Neutrophil (primary cell): ENCODE data around the gene LYG2.
"Not testable (repeated sequence)": the region's sequence is repeated elsewhere in the genome, so short reads cannot be mapped to it uniquely, and the experiment has no call there.

Experiments
- H3K27ac ChIP-seq: fragments of 200-600 bp; sonication (generic); 2 replicates; pipeline ENCODE4 v1.5.1; 2016; ENCODE audit warnings: mild to moderate bottlenecking, moderate library complexity
- H3K27me3 ChIP-seq: fragments of 200-600 bp; sonication (generic); 2 replicates; pipeline ENCODE4 v1.6.0; 2016; ENCODE audit warnings: mild to moderate bottlenecking
- H3K36me3 ChIP-seq: fragments of 200-600 bp; sonication (generic); 2 replicates; pipeline ENCODE4 v1.5.1; 2017
- H3K4me1 ChIP-seq, 2 experiments: fragments of 200-600 bp in 1 of 2; sonication (generic) in 1 of 2; 1 replicate in 1 of 2; 2 replicates in 1 of 2; pipeline versions ENCODE4 v1.5.1 to v1.6.1; 2013 to 2016; ENCODE audit warnings: low read depth in 1 of 2, low read length in 1 of 2, mild to moderate bottlenecking in 1 of 2, moderate library complexity in 1 of 2; ENCODE audit not compliant: control insufficient read depth in 1 of 2, insufficient read depth in 1 of 2
- H3K4me3 ChIP-seq, 2 experiments: fragments of 200-600 bp in 1 of 2; sonication (generic) in 1 of 2; 1 replicate in 1 of 2; 2 replicates in 1 of 2; pipeline ENCODE4 v1.5.1; 2013 to 2016; ENCODE audit warnings: low read depth in 1 of 2, low read length in 1 of 2, mild to moderate bottlenecking in 1 of 2, moderate library complexity in 1 of 2
- H3K9me3 ChIP-seq: fragments of 200-600 bp; sonication (generic); 2 replicates; pipeline ENCODE4 v1.5.1; 2016
- TF ChIP-seq, protein P1 (sequence below): fragments of 200-600 bp; sonication (generic); IDR thresholded peaks from 2 replicates; pipeline ENCODE4 v1.5.1; 2016; ENCODE audit warnings: antibody characterized with exemption

Gene LYG2

DNA sequence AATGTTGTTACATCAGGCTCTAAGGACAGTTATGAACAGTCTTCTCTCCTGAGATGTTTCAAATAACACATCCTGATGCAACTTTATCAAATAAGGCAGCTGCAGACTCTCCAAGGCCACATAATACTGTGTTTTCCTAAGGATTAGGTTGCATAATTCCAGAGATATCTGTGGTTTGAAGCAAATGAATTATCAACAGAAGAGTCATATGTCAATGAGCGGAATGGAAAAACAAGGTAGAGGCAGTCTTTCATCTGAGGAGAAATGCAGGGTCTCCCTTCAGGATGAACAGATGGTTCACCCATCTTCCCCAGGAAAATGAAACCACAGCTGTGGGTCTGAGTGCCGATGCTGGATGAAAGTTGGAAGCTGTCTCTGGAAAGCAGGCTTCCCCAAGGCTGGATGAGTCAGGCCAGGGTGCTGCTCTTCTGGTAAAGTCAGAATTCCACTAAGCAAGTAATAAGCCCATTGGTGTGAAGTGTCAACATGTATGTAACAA lies 23.4 kb upstream of the LYG2 start:
- TF ChIP-seq, protein P1, sequence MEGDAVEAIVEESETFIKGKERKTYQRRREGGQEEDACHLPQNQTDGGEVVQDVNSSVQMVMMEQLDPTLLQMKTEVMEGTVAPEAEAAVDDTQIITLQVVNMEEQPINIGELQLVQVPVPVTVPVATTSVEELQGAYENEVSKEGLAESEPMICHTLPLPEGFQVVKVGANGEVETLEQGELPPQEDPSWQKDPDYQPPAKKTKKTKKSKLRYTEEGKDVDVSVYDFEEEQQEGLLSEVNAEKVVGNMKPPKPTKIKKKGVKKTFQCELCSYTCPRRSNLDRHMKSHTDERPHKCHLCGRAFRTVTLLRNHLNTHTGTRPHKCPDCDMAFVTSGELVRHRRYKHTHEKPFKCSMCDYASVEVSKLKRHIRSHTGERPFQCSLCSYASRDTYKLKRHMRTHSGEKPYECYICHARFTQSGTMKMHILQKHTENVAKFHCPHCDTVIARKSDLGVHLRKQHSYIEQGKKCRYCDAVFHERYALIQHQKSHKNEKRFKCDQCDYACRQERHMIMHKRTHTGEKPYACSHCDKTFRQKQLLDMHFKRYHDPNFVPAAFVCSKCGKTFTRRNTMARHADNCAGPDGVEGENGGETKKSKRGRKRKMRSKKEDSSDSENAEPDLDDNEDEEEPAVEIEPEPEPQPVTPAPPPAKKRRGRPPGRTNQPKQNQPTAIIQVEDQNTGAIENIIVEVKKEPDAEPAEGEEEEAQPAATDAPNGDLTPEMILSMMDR: no peak
- Histone ChIP-seq H3K36me3 (no peaks in the 10 kb centered on the region), H3K4me3 (no peak overlapping the region), H3K27ac (no peak overlapping the region), H3K27me3 (no peaks in the 10 kb centered on the region), H3K9me3 (no peaks in the 10 kb centered on the region), H3K4me1 (no peaks in the 10 kb centered on the region)

DNA sequence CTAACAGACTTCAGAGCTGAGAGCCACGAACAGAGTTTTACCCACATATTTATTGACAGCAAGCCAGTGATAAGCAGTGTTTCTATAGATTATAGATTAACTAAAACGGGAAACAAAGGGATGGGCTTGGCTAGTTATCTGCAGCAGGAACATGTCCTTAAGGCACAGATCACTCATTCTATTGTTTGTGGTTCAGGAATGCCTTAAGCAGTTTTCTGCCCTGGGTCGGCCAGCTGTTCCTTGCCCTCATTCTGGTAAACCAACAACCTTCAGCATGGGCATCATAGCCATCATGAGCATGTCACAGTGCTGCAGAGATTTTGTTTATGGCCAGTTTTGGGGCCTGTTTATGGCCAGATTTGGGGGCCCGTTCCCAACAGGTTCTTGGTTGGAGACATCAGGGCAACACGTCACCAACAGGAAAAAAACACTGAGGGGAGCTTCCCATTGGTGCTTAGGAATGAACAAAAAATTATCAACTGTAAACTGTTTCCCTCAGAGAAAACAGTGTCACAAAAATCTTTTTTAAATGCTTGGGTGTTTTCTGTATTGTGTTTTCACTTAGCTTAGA lies 22.8 kb upstream of the LYG2 start:
- not testable (repeated sequence) for H3K27ac ChIP-seq, H3K27me3 ChIP-seq, H3K9me3 ChIP-seq, H3K36me3 ChIP-seq, H3K4me3 ChIP-seq, H3K4me1 ChIP-seq

DNA sequence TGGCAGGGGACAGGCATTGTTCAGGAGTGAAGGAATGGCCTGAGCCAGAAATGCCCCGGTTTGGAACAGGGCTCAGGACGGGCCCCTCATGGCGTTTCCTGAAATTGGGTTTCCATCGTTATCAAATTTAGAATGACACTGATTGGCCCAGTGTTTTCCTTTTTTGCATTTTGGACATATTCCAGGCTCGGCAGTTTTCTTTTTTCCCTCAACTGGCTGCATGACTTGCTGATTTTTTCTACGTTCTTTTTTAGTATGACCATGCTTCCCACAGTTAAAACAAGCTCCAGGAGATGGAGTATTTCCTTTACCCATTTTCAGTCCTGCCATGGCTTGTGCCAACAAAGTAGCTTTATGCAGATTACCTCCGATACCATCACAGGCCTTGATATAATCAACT lies 20.4 kb upstream of the LYG2 start:
- TF ChIP-seq, protein P1: no peak
- Histone ChIP-seq H3K4me1 (no peaks in the 10 kb centered on the region), H3K4me3 (no peak overlapping the region), H3K27me3 (no peaks in the 10 kb centered on the region), H3K9me3 (peaks cover 4% of the 10 kb centered on the region), H3K36me3 (no peaks in the 10 kb centered on the region), H3K27ac (no peak overlapping the region)

DNA sequence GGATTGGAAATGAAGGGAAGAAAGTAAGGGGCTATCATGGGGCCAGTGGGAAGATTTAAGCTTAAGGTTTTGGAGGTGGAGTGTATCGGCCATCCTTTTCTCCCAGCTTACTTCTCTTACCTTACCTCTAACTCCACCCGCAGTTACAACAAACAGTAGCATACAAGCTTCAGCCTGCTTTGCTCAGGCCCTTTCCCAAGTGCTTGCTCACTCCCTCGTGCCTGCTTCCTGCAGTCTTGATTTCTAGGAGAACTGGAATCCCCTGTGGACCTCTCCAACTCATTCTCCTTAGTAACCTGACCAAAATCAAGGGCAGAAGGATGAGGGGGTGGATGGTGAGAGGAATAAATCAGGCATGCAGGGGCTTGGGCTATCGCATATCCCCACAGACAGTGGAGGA lies 5.8 kb upstream of the LYG2 start:
- TF ChIP-seq, protein P1: no peak
- H3K36me3 ChIP-seq: no peaks in the 10 kb centered on the region
- H3K27me3 ChIP-seq: no peaks in the 10 kb centered on the region
- H3K9me3 ChIP-seq: no peaks in the 10 kb centered on the region
- H3K4me3 ChIP-seq: no peak overlapping the region
- no peak overlapping the region for H3K27ac ChIP-seq
- peaks cover 1 to 3% of the 10 kb centered on the region in 2 experiments for H3K4me1 ChIP-seq

DNA sequence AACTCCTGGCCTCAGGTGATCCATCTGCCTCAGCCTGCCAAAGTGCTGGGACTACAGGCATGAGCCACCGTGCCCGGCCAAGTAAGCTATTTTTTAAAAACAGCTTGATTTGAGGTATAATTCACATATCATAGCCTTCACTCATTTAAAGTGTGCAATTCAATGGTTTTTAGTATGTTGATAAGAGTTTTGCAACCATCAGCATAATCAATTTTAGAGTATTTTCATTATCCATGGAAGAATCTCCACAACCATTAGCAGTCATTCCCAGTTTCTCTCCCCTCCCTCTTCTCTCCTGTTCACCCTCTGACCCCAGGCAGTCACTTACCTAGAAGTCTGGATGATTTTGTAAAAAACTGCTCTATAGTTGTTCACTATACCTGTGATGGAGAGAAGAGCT lies 4.7 kb upstream of the LYG2 start:
- peaks cover 10 to 14% of the 10 kb centered on the region in 2 experiments for H3K4me1 ChIP-seq
- no peak overlapping the region for H3K4me3 ChIP-seq
- H3K27me3 ChIP-seq: no peaks in the 10 kb centered on the region
- no peak overlapping the region for H3K27ac ChIP-seq
- H3K9me3 ChIP-seq: no peaks in the 10 kb centered on the region
- TF ChIP-seq, protein P1: no peak
- H3K36me3 ChIP-seq: no peaks in the 10 kb centered on the region

DNA sequence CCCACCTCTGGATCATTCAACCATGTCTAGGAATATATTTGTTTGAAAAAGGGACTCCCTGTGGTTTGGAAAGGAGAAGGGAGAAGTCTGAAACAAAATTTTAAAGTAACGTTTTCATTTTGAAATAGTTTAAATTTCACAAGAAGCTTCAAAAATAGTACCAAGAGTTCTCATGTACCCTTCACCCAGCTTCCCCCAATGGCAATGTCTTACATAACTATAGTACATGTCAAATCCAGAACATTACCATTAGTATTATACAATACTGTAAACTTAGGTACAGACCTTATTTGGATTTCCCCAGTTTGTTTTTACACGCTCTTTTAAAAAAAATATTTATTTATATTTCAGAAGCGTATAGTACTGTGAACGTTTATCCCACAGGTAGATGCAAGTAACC lies 4.0 kb upstream of the LYG2 start:
- Histone ChIP-seq H3K4me3 (no peak overlapping the region), H3K27ac (no peak overlapping the region), H3K36me3 (no peaks in the 10 kb centered on the region), H3K27me3 (no peaks in the 10 kb centered on the region), H3K9me3 (no peaks in the 10 kb centered on the region), H3K4me1 (peaks cover 10 to 15% of the 10 kb centered on the region in 2 experiments)
- TF ChIP-seq, protein P1: no peak
